Fibroblast of pulmonary artery (primary cell): Measurements from ENCODE around the gene ZNF345.

Experiments
- DNase-seq: peaks from one replicate; pipeline ENCODE4 v3.0.0-alpha.2; 2010; ENCODE audit warnings: low read depth
- H3K4me3 ChIP-seq: replicated peaks from 2 replicates; pipeline ENCODE4 v1.5.1; 2011; ENCODE audit warnings: low read depth, mild to moderate bottlenecking, control low read depth, low read length, moderate library complexity
- CTCF ChIP-seq: IDR thresholded peaks from 2 replicates; pipeline ENCODE4 v1.5.1; 2011; ENCODE audit warnings: mild to moderate bottlenecking, control low read depth, low read length, inconsistent platforms; ENCODE audit errors: missing control alignments

The ZNF345 gene

DNA sequence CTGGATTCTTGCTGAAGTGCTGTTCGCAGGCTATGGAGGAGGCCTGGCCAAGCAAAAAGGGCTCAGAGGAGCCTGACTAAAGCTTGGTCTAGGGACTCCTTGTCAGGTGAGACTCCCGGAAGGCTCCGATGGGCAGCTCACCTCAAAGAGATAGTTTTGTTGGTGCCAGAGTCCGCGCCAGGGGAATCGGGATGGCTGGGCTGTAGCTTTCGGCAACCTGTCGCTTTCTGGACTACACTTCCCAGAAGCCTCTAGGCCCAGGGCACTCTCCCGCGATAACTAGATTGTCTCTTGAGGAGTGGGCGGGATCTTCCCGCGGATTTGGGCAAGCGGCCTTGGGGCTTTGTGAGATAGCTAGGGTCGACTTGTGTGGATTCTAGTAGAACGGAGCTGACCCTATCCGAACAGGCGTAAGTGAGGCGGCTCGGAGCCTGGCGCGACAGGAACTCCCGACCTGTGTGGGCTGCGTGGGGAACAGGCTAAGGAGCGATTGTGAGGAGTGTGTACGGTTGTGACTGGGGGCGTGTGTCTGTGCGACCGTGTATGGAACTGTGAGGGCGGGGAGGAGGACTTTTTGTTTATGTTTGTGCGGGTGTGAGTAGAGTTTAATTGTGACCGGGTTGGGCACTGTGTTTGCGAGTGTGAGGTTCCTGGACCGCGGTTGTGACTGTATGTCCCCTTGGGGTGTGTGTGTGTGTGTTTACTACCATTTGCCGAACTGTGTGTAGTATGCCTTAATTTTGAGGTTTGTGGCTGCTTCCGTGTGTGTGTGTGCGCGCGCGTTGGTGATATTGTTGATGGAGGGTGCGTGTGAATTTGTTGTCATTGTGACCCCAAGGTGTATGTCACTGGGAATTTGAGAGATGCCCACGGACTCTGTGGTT, at the start of gene ZNF345:
Gene ZNF345 (plus strand): TSS at position 318 of the 884 bp plus-strand sequence. CDS start 25,955 bp downstream, outside the sequence.
- peak; percentile 97 for DNase-seq
- H3K4me3 ChIP-seq, result peak within 1 kb of the TSS; percentile 98
- TF ChIP-seq CTCF, result no peak

DNA sequence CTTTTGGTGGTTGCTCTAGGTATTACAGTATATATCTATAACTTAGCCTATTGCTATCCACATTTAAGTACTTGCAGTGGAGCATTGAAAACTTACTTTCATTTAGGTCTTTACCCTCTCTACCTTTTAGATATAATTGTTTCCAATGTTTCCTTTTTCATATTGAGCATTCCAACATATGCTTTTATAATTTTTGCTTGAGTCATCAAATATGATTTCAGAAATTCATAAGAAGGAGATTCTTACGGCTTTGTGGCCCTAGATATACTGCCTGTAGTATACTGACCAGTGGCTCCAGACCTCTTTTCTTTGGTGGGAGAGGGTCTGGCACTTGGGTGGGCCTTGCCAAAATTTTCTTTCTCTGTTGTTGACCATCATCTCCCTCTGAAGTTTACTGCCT, 45.3 kb upstream of the ZNF345 start:
- TF ChIP-seq CTCF, result no peak
- DNase-seq, result no peak
- no peak overlapping the region for H3K4me3 ChIP-seq

DNA sequence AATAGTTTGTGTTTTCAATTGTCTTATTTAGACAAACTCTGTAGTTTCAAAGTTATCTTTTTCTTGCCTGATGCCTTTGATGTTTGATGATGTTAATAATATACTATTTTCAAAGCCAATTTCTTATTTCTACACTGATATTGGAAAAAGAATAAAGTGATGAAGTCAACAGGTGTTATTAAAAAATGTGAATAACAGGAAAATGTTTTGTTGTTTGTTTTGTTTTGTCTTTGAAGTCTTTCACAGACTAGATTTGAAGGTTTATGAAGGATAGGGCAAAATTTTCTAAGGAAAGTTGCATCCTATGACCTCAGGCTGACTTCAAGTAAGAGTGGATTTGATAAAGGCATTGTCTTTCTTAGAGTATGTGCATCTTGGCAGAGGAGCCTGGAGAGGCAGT, 43.6 kb upstream of the ZNF345 start:
- no peak for TF ChIP-seq CTCF
- DNase-seq, result no peak
- no peak overlapping the region for H3K4me3 ChIP-seq

- no peak overlapping the region for H3K4me3 ChIP-seq
- DNase-seq, result peak; percentile 12
- TF ChIP-seq CTCF, result no peak
These were observed 31.5 kb upstream of the ZNF345 start for GRCh38 chr19:36819130-36819630.

DNA sequence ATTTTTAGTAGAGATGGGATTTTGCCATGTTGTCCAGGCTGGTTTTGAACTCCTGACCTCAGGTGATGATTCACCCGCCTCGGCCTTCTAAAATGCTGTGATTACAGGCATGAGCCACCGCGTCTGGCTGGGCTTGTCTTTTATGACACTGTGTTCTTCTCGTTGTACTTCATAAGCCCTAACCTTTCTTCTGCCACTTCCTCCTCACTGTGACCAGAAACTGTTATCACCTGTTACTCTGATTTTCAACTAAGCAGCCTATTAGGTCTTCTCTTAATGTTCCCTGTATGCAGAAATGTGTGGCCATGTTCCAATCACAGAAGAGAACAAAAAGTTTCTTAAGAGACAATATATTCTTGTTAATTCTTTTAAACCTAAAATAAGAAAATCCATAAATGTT, 28.9 kb upstream of the ZNF345 start:
- no peak overlapping the region for H3K4me3 ChIP-seq
- TF ChIP-seq CTCF, result no peak
- DNase-seq, result no peak

DNA sequence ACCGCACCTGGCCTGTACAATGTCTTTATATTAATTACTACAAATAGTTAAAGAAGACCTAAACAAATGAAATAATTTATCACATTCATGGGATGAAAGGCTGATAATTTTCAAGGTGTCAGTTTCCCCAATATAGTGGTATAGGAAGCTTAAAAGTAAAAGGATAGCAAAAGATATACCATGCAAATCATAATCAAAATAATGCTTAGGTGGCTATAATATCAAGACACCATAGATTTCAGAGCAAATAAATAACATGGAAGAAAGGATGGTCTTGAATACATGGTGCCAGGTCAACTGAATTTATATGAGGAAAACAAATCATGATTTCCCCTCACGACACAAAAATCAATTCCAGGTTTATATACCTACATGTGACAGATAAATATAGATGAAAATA, 17.2 kb upstream of the ZNF345 start:
- TF ChIP-seq CTCF, result no peak
- no peak for DNase-seq
- no peak overlapping the region for H3K4me3 ChIP-seq
